ENCODE results near the gene COLEC12.

Gene COLEC12

DNA sequence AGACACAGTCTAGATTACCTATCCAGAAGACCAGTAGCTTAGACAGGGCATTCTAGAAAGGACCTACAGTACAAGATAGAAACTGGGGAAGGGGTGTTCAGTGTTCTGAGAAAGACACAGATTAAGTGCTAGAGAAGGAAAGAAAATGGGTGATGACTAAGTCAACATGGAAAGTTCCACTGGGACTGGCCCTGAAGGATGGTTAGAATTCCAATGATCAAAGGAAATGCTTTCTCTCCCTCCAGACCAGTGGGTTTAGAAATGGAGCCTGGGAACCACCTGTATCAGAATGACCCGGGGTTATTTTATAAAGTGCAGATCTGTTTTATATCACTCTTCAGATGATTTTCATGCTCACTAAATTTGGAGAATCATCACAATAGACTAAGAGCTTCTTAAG is 5.8 kb upstream of the COLEC12 start:
- DNase-seq (ENCODE audit: low read depth, low spot score), result no peak

GRCh38 chr18:505483-506122 is 5.1 kb upstream of the COLEC12 start:
- no peak for DNase-seq (ENCODE audit: low read depth, low spot score)

- no peak for DNase-seq (ENCODE audit: low read depth, low spot score)
These were observed 859 bp upstream of the COLEC12 start for GRCh38 chr18:501406-501714.

DNA sequence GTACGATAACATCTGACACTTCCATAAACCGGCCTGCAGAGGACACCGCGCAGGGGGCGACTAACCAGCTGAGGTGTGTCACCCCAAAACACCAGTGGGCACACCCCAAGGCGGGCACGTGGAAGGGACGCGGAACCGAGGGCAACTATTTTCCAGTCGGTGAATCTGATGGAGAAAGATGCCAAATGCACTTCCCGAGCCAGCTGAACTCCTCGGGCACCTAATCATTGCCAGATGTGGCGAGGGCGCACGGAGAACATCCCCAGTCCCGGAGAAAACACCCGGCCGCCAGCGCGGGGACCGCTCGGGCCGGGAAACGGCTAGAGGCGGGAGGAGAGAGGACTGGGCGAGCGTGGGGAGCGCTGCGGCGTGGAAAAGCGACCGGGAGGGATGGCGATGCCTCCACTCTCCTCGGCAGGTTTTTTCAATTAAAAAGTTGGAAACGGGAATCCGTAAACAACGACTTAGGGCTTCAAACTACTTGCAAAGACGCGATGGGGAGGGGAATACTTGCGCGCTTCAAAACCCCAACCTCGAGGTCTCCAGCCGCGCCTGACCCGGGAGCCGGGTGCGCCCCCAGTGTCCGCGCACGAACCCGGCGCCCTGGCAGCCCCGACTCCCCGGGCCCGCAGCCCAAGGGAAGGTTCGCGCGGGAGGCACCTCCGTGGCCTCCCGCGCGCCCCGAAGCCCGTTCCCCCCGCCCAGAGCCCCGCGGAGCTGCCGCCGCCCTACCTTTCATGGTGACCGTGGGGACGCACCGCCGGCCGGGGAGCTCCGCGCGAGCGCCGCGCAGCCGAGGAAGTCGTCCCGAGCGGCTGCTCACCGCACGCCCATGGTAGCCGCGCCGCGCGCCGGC is 497 bp downstream of the COLEC12 start:
- DNase-seq (ENCODE audit: low read depth, low spot score), result peak; percentile 67

- peak; percentile 87 for DNase-seq (ENCODE audit: low read depth, low spot score)
These were observed 1.3 kb downstream of the COLEC12 start for GRCh38 chr18:498931-499775.

- DNase-seq (ENCODE audit: low read depth, low spot score), result no peak
These were observed 2.8 kb downstream of the COLEC12 start for GRCh38 chr18:497688-498087.

GRCh38 chr18:495452-495851 is 5.0 kb downstream of the COLEC12 start:
- no peak for DNase-seq (ENCODE audit: low read depth, low spot score)

GRCh38 chr18:495017-495416 is 5.5 kb downstream of the COLEC12 start:
- DNase-seq (ENCODE audit: low read depth, low spot score), result no peak

GRCh38 chr18:493986-494983 is 6.2 kb downstream of the COLEC12 start:
- no peak for DNase-seq (ENCODE audit: low read depth, low spot score)

DNA sequence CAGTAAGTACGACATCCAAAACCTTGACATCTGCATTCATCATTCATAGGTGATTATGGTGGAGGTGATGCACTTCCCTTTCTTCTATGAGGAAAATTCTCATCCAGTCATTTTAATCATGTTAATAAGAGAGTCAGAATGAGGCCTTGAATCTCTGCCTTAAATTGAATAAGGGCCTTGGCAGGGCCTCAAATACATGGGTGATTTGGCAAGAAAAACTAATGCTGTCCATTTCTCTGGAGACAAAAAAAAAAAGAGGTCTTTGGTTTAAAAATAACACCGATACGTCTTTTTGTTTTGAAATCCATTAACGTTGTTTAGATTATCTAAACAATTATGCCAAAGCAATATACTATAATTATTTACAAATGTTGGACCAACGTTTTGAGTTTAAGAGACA is 8.1 kb downstream of the COLEC12 start:
- DNase-seq (ENCODE audit: low read depth, low spot score), result no peak

- DNase-seq (ENCODE audit: low read depth, low spot score), result no peak
These were observed 9.9 kb downstream of the COLEC12 start for GRCh38 chr18:490624-491023.

- peak; percentile 39 for DNase-seq (ENCODE audit: low read depth, low spot score)
These were observed 10.5 kb downstream of the COLEC12 start for GRCh38 chr18:490024-490366.

- DNase-seq (ENCODE audit: low read depth, low spot score), result no peak
These were observed 11.1 kb downstream of the COLEC12 start for GRCh38 chr18:489244-490023.

DNA sequence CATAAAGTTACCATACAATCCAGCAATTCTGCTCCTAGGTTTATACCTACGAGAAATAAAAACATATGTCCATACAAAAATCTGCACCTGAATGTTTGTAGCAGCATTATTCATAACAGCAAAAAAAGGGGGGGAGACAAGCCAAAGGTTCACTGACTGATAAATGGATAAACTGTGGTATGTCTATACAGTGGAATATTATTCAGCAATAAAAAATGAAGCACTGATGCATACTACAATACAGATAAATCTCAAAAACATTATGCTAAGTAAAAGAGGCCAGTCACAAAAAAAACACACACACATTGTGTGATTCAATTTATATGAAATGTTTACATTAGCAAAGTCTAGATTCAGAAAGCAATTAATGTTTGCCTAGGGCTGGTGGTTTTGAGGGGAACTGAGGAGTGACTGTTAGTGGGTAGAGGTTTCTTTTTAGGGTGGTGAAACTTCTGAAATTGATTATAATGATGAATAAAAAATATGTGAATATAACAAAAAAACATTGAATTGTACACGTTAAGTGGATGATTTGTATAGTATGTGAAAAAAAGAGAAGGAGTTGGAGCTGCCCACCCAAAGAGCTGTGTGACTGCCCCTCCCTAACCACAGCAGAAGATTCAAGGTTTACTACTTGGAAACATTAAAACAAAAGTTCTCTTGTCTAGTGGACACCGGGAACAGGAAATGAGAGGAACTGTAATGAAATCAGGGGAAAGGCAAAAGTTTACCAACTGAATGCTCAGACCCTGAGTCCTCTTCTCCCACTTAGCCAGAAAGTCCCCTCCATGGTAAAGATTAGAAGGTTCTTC is 13.4 kb downstream of the COLEC12 start:
- no peak for DNase-seq (ENCODE audit: low read depth, low spot score)

DNA sequence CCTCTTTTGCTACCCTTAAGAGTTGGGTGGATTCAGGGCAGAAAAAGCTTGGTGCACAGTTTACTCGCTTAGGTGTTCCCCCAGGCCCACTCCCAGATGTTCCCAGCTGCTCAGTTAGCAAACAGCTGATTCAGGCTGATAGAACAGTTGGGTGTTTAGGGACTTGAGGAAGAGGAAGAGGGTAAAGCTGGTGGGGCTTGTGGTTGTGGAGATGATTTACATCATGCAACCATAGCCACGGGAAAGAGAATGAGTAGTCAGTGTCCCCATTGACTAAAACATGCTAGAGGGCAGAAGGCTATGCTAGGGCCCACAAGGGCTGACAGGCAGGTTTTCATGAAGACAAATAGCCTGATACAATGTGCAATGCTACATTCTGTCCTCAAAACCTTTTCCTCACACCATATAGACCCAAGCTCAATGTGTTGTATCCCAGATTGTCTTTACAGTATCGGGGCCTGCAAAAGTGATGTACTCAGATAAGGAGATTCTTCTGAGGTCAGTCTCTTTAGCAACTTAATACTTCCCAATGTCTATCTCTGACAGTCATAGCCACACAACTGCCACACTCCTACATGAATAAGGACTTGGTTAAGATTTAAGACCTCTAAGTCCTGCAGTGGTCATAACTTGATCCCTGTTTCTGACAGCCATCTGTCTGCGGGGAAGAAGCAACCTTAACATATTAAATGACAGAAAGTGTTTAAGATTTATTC is 15.6 kb downstream of the COLEC12 start:
- DNase-seq (ENCODE audit: low read depth, low spot score), result no peak

GRCh38 chr18:478681-479080 is 21.8 kb downstream of the COLEC12 start:
- DNase-seq (ENCODE audit: low read depth, low spot score), result no peak

GRCh38 chr18:477565-477964 is 22.9 kb downstream of the COLEC12 start:
- DNase-seq (ENCODE audit: low read depth, low spot score), result no peak

DNA sequence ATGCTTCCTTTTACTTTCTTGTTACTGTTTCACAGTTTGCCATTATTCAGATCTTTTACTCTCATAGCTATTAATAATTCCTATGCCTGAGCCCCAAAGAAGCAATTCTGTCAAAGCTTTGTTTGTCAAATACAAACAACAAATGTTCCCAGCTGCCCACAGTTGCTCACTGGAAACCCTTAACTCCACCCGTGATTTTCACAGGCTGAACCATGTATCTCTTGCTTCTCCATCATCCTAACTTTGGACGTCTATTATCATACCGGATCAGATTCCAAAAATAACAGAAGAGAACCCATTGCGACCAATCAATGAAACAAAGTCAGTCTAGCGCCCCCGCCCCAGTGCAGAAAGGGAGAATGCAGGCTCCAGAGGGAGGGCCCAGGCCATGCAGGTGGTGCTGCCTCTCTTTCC is 24.2 kb downstream of the COLEC12 start:
- no peak for DNase-seq (ENCODE audit: low read depth, low spot score)
